Upper lobe of left lung (tissue), 4 donors: ENCODE measurements around the gene GID8.

Experiments used
- CTCF ChIP-seq, 6 experiments: fragments of 450-650 bp in 4 of 6; fragments of 200-600 bp in 2 of 6; sonication (generic) in 2 of 6; IDR thresholded peaks; one replicate each; pipeline ENCODE4 v1.5.1; 2016 to 2019; ENCODE audit warnings: antibody characterized with exemption in 6 of 6
- EP300 ChIP-seq, 4 donors: sonication (generic); formaldehyde crosslinking; IDR thresholded peaks; one replicate each; pipeline ENCODE4 v1.5.1; 2017; ENCODE audit warnings: antibody characterized with exemption in 4 of 4, control low read depth in 2 of 4
- POLR2A ChIP-seq, 4 donors: fragments of 450-650 bp; IDR thresholded peaks; one replicate each; pipeline ENCODE4 v1.5.1; 2016 to 2017; ENCODE audit warnings: antibody characterized with exemption in 4 of 4, mild to moderate bottlenecking in 2 of 4
- POLR2AphosphoS5 ChIP-seq, 2 donors: sonication (generic); formaldehyde crosslinking; IDR thresholded peaks; one replicate each; pipeline ENCODE4 v1.5.1; 2017; ENCODE audit warnings: antibody characterized with exemption in 2 of 2

- TF ChIP-seq CTCF (IDR thresholded peaks at IDR 0.05) (no peak), POLR2A (IDR thresholded peaks at IDR 0.05) (no peak), POLR2AphosphoS5 (IDR thresholded peaks at IDR 0.05) (no peak), EP300 (IDR thresholded peaks at IDR 0.05) (no peak)
Observed at GRCh38 chr20:62888406-62888805, 49.5 kb upstream of the GID8 start.
